Stimulated activated CD4-positive, alpha-beta T cell treated with anti-CD3 and anti-CD28 coated beads, Interleukin-12 subunit alpha, Interleukin-12 subunit beta, amount 100 ng/mL, for 48 hours (primary cell): ENCODE results near the gene ARHGDIB.

Source experiments
- DNase-seq, 3 donors: peaks; one replicate each; pipeline ENCODE4 v3.0.0-alpha.2; 2020; ENCODE audit warnings: low read depth in 2 of 3, low spot score in 1 of 3

Gene ARHGDIB

GRCh38 chr12:14900521-14901227 is 60.7 kb downstream of the ARHGDIB start:
- DNase-seq, result no peak

GRCh38 chr12:14896521-14897169 is 64.8 kb downstream of the ARHGDIB start:
- no peak for DNase-seq

- DNase-seq, result no peak
These were observed 67.7 kb downstream of the ARHGDIB start for GRCh38 chr12:14893506-14894250.

- DNase-seq, result no peak
These were observed 68.5 kb downstream of the ARHGDIB start for GRCh38 chr12:14892726-14893505.
